Heart right ventricle (tissue), 16 donors: ENCODE measurements around the gene SNRNP25. TPM values are rescaled to one million over a fixed set of nuclear protein-coding genes. Genes with fewer than 3 reads are reported as not detected.

Source experiments
- ATAC-seq, 8 donors: fragments of 200-7000 bp; cut with Tn5 transposase; one replicate each; pipeline ENCODE4 v1.9.1; 2020; ENCODE audit warnings: mild to moderate bottlenecking in 8 of 8, moderate library complexity in 8 of 8, moderate number of reproducible peaks in 1 of 8
- DNase-seq, 2 donors: peaks; one replicate each; pipeline ENCODE4 v3.0.0-alpha.2; 2020
- H3K27ac ChIP-seq, 10 donors: fragments of 200-600 bp; sonication (generic) in 2 of 10; one replicate each; pipeline versions ENCODE4 v1.5.0 to v1.8.0; 2020 to 2022; ENCODE audit warnings: mild to moderate bottlenecking in 3 of 10
- H3K27me3 ChIP-seq, 7 donors: fragments of 200-600 bp; one replicate each; pipeline ENCODE4 v1.8.0; 2021 to 2022; ENCODE audit warnings: mild to moderate bottlenecking in 2 of 7
- H3K36me3 ChIP-seq, 9 donors: fragments of 200-600 bp; sonication (generic) in 1 of 9; one replicate each; pipeline versions ENCODE4 v1.5.0 to v1.8.0; 2020 to 2022; ENCODE audit warnings: mild to moderate bottlenecking in 2 of 9
- H3K4me1 ChIP-seq, 9 donors: fragments of 200-600 bp; sonication (generic) in 1 of 9; one replicate each; pipeline versions ENCODE4 v1.5.0 to v1.8.0; 2020 to 2022; ENCODE audit warnings: mild to moderate bottlenecking in 4 of 9
- H3K4me3 ChIP-seq, 10 donors: fragments of 200-600 bp; sonication (generic) in 2 of 10; one replicate each; pipeline versions ENCODE4 v1.5.0 to v1.8.0; 2020 to 2022; ENCODE audit warnings: mild to moderate bottlenecking in 7 of 10, moderate library complexity in 2 of 10
- H3K9me3 ChIP-seq, 11 donors: fragments of 200-600 bp in 10 of 11; sonication (generic) in 2 of 11; one replicate each; pipeline versions ENCODE4 v1.5.0 to v1.8.0; 2013 to 2022; ENCODE audit warnings: mild to moderate bottlenecking in 2 of 11, control low read depth in 1 of 11, moderate library complexity in 1 of 11
- WGBS, 2 donors: extraction: QIAGEN DNeasy Blood & Tissue Kit; methylation state at CpG; one replicate each; pipeline ENCODE4 v1.1.7; 2013; ENCODE audit warnings: inconsistent platforms in 1 of 2; 5-methylcytosine and 5-hydroxymethylcytosine counted together
- intact Hi-C, 10 donors: fragments of 100-400 bp; cut with DNase I; formaldehyde crosslinking; loops; one replicate each; pipeline versions ENCODE4 v1.11.1 to v1.14.2; 2022
- polyA plus RNA-seq, 2 donors: library from polyadenylated mRNA; stranded (reverse); fragments of 200-250 nt; gene quantifications; one replicate each; pipeline ENCODE4 v1.2.3, GENCODE V29; 2013
- total RNA-seq, 10 donors: library from RNA; stranded (reverse); fragmentation: NEBNext Ultra II Directional in 3 of 10; extraction: Animal tissue kit (Norgen Biotek cat#: 25700) in 3 of 10; gene quantifications; one replicate each; pipeline versions ENCODE4 v1.2.1 to v1.2.4, GENCODE V29; 2021 to 2023
- TF ChIP-seq, protein P1 (sequence below), 9 donors: fragments of 200-600 bp; sonication (generic) in 2 of 9; IDR thresholded peaks; one replicate each; pipeline versions ENCODE4 v1.5.0 to v1.8.0; 2021 to 2022; ENCODE audit warnings: antibody characterized with exemption in 9 of 9, mild to moderate bottlenecking in 5 of 9, moderate library complexity in 1 of 9
- donor health status: Arrhythmogenic right ventricular cardiomyopathy.
- donor health status: ischemic (EF 13 %, LVEDD 7.1; RV severe dilation, severe dysfunction).
- donor health status: healthy with polysubstance abuse.
- donor health status: DM: no; HTN: yes; CAD: no.
- donor health status: DM: no; HTN: no; CAD: no.
- donor health status: ischemic (EF 25% LVEDD 6.9; RV normal size, moderate dysfunction).
- donor health status: ischemic (EF 25% LVEDD 5.7; RV mildly dilated, moderate dysfunction).
- donor health status: healthy.
- donor health status: DM: yes; HTN: yes; CAD: no.
- donor health status: Ischemic cardiomyopathy.
- donor health status: ischemic (EF 35%, LVEDD 5.7; RV mildly dilated, moderate dysfunction).
- donor health status: nonischemic (EF 11% LVEDD 7.7; RV severe dilation, severe dysfunction).
- donor health status: DM: yes; HTN: yes; CAD: no.
- donor health status: PGD.
- donor health status: ischemic (EF 29% LVEDD 5.4; RV normal size, mild dysfunction).
- donor health status: nonischemic (EF 23%, LVEDD 6.1; RV moderate dilation, normal function).

The SNRNP25 gene
- total and polyA plus RNA-seq, 12 donors = 45.6 to 109 (median 64.5) TPM

DNA sequence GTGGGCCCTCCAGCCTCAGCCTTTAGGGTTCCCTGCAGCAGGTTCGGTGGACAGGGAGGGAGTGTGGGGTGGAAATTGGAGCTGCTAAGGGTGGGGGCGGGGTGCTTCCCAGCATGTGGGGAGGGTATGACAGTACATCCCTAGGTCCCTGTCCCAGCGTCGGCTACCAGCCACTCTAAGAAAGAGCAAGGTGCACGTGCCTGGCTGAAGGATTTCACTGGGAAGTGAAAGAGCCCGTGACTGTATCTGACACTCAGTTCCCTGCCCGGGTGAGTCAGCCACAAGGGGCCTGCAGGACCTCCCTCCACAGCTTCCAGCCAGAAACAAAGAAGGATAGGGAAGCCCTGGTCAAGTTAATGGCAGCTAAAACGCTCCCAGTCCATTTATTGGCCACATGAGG is 4.1 kb downstream of the SNRNP25 start:
- Histone ChIP-seq H3K9me3 (no peaks in the 10 kb centered on the region), H3K27me3 (no peaks in the 10 kb centered on the region), H3K4me3 (no peak overlapping the region), H3K4me1 (peaks cover 0 to 12% (median 9%) of the 10 kb centered on the region in 9 donors), H3K27ac (no peak overlapping the region), H3K36me3 (peaks cover under 1 to 77% (median 50%) of the 10 kb centered on the region in 9 donors)
- intact Hi-C loops = no loop called here
- ATAC-seq (no peak), DNase-seq (no peak)
- 72 to 74% methylated on average over 8 of the region's 8 CpGs for WGBS, 2 donors
- TF ChIP-seq, protein P1, sequence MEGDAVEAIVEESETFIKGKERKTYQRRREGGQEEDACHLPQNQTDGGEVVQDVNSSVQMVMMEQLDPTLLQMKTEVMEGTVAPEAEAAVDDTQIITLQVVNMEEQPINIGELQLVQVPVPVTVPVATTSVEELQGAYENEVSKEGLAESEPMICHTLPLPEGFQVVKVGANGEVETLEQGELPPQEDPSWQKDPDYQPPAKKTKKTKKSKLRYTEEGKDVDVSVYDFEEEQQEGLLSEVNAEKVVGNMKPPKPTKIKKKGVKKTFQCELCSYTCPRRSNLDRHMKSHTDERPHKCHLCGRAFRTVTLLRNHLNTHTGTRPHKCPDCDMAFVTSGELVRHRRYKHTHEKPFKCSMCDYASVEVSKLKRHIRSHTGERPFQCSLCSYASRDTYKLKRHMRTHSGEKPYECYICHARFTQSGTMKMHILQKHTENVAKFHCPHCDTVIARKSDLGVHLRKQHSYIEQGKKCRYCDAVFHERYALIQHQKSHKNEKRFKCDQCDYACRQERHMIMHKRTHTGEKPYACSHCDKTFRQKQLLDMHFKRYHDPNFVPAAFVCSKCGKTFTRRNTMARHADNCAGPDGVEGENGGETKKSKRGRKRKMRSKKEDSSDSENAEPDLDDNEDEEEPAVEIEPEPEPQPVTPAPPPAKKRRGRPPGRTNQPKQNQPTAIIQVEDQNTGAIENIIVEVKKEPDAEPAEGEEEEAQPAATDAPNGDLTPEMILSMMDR (IDR thresholded peaks at IDR 0.05) = no peak

DNA sequence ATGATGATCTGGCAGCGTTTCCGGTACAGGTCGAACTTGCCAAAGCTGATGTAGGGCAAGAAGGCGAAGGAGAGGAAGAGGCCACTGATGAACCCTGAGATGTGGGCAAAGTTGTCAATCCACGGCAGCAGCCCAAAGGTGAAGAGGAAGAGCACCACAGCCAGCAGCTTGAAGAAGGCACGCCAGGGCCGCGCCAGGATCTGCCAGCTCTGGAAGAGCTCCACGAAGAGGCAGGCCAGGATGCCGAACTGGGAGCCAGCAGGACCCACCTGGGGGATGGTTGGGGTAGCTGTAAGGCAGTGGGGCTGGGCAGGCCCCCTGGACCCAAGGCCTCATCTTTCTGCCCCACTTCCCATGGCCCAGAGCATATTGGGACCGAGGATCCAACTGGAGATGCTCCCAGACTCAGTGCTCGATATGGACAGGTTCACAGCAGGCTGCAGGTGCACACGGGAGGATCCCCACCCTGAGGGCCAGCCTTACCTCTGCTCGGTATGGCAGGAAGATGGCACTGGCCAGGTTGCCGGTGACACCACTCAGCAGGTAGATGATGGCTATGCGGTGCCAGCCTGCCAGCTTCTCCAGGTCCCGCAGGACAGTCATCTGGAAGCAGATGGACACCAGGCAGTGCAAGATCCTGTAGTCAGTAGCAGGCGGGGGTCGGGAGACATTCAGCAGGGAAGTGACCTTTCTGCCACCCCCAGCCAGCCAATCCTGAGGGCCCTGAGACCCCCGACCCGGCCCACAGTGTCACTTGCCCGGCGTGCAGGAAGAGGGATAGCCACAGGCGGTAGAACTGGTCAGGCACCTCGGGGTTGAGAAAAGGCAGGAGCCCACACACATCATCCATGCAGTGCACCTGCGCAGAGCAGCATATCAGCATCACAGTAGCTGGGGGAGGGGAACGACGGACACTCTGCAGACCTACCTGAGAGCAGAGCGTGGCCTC is 5.1 kb downstream of the SNRNP25 start:
- WGBS, 2 donors = 88 to 93% methylated on average over 29 of the region's 29 CpGs
- H3K9me3 ChIP-seq = no peaks in the 10 kb centered on the region
- H3K27ac ChIP-seq = no peak overlapping the region
- no peaks in the 10 kb centered on the region for H3K27me3 ChIP-seq
- peaks cover 4 to 87% (median 60%) of the 10 kb centered on the region in 9 donors for H3K36me3 ChIP-seq
- ATAC-seq = no peak
- peaks cover 0 to 8% (median 6%) of the 10 kb centered on the region in 9 donors for H3K4me1 ChIP-seq
- H3K4me3 ChIP-seq = no peak overlapping the region
- intact Hi-C loops = no loop called here
- DNase-seq = no peak
- TF ChIP-seq, protein P1 (IDR thresholded peaks at IDR 0.05) = no peak

DNA sequence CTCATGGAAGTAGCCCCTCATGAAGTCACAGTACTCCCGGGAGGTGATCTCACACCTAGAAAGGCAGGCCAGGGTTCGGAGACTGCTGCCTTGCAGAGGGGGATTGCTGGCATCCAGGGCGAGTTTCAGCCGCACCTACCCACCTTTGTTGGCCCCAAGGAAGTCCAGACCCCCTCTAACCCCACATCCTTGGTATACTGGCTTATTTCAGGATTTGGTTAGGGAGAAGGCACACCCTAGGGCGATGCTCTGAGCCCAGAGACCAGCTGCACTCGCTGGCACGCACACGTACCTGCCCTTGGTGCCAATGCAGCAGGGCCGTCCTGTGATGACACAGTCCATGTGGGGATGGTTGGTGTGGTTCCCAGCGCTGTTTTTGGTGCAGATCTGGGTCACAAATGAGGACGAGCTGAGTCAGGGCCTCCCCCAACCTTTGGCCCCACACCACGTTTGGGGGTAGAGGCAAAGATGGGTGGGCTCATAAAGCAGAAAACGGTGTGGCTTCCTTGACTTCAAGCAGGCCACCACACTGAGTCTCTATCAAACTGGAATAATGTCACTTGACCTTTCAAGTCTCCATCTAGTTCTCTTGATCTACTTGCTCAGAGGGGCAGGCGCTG is 5.9 kb downstream of the SNRNP25 start:
- TF ChIP-seq, protein P1 (IDR thresholded peaks at IDR 0.05) = no peak
- Histone ChIP-seq H3K9me3 (no peaks in the 10 kb centered on the region), H3K27ac (no peak overlapping the region), H3K36me3 (peaks cover 4 to 95% (median 67%) of the 10 kb centered on the region in 9 donors), H3K4me1 (peaks cover 0 to 2% (median 0%) of the 10 kb centered on the region in 9 donors), H3K4me3 (no peak overlapping the region), H3K27me3 (no peaks in the 10 kb centered on the region)
- ATAC-seq (no peak), DNase-seq (no peak)
- intact Hi-C loops = no loop called here
- 91 to 92% methylated on average over 14 of the region's 14 CpGs for WGBS, 2 donors

DNA sequence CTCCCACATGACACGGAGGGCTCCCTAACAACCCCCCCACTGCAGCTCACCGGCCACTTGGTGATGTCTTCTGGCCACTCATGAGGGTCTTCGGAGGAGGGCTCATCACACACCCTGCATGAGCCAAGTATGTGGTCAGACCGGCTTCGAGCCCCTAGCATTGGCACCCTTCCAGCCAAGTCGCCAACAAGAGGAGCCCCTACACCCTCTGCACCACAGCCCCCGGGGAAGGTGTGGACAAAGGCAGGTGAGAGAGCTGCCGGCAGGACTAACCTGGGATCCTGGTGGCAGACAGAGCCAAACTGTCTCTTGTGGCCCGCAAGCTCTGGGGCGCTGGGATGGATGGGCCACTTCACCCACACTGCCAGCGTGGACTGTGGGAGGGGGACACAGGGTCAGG is 6.5 kb downstream of the SNRNP25 start:
- no peak for ATAC-seq
- Histone ChIP-seq H3K27me3 (no peaks in the 10 kb centered on the region), H3K27ac (no peak overlapping the region), H3K36me3 (peaks cover 4 to 100% (median 69%) of the 10 kb centered on the region in 9 donors), H3K4me3 (no peak overlapping the region), H3K9me3 (no peaks in the 10 kb centered on the region), H3K4me1 (peaks cover 0 to 2% (median 0%) of the 10 kb centered on the region in 9 donors)
- intact Hi-C loops = no loop called here
- 86 to 88% methylated on average over 11 of the region's 11 CpGs for WGBS, 2 donors
- no peak for DNase-seq
- TF ChIP-seq, protein P1 (IDR thresholded peaks at IDR 0.05) = no peak
